ENCODE results near the gene SLC6A16.
"Not testable (repeated sequence)": the region's sequence is repeated elsewhere in the genome, so short reads cannot be mapped to it uniquely, and the experiment has no call there.

The SLC6A16 gene

GRCh38 chr19:49328741-49329140 is 3.8 kb upstream of the SLC6A16 start:
- no peak for DNase-seq

GRCh38 chr19:49327878-49328544 is 3.0 kb upstream of the SLC6A16 start:
- no peak for DNase-seq

GRCh38 chr19:49326165-49326704 is 1.2 kb upstream of the SLC6A16 start:
- DNase-seq = no peak

- not testable (repeated sequence) for DNase-seq
Measured at GRCh38 chr19:49325756-49326155, 765 bp upstream of the SLC6A16 start.

- no peak for DNase-seq
Measured at GRCh38 chr19:49318296-49318695, 6.7 kb downstream of the SLC6A16 start.

GRCh38 chr19:49316284-49316683 is 8.7 kb downstream of the SLC6A16 start:
- no peak for DNase-seq

- peak; percentile 48 for DNase-seq
Measured at GRCh38 chr19:49315111-49315510, 9.9 kb downstream of the SLC6A16 start.

GRCh38 chr19:49309087-49309486 is 15.9 kb downstream of the SLC6A16 start:
- DNase-seq = no peak

GRCh38 chr19:49306734-49307133 is 18.3 kb downstream of the SLC6A16 start:
- not testable (repeated sequence) for DNase-seq

- DNase-seq = no peak
Measured at GRCh38 chr19:49301866-49302252, 23.1 kb downstream of the SLC6A16 start.

- DNase-seq = peak; percentile 85
Measured at GRCh38 chr19:49301165-49301865, 23.7 kb downstream of the SLC6A16 start.

- DNase-seq = not testable (repeated sequence)
Measured at GRCh38 chr19:49298653-49299052, 26.3 kb downstream of the SLC6A16 start.

- no peak for DNase-seq
Measured at GRCh38 chr19:49297403-49297802, 27.6 kb downstream of the SLC6A16 start.

- no peak for DNase-seq
Measured at GRCh38 chr19:49295208-49295880, 29.6 kb downstream of the SLC6A16 start.

- DNase-seq = no peak
Measured at GRCh38 chr19:49294401-49294800, 30.6 kb downstream of the SLC6A16 start.

GRCh38 chr19:49290517-49290916 is 34.5 kb downstream of the SLC6A16 start:
- DNase-seq = no peak

GRCh38 chr19:49289286-49289685 is 35.7 kb downstream of the SLC6A16 start:
- DNase-seq = not testable (repeated sequence)

- DNase-seq = not testable (repeated sequence)
Measured at GRCh38 chr19:49288205-49288604, 36.8 kb downstream of the SLC6A16 start.

GRCh38 chr19:49287141-49287770 is 37.7 kb downstream of the SLC6A16 start:
- DNase-seq = no peak

- no peak for DNase-seq
Measured at GRCh38 chr19:49282184-49282583, 42.8 kb downstream of the SLC6A16 start.

GRCh38 chr19:49272204-49272603 is 52.8 kb downstream of the SLC6A16 start:
- DNase-seq = no peak

GRCh38 chr19:49271080-49271753 is 53.8 kb downstream of the SLC6A16 start:
- DNase-seq = peak; percentile 5

GRCh38 chr19:49266409-49266808 is 58.6 kb downstream of the SLC6A16 start:
- peak; percentile 3 for DNase-seq
